Measurements from ENCODE around the gene NHS.
"Not testable (repeated sequence)": the region's sequence is repeated elsewhere in the genome, so short reads cannot be mapped to it uniquely, and the experiment has no call there.

Gene NHS

GRCh38 chrX:17549107-17549651, 174.2 kb downstream of the NHS start:
- DNase-seq (ENCODE audit: low read depth, low spot score): peak; percentile 34

GRCh38 chrX:17550011-17550410, 175.0 kb downstream of the NHS start:
- DNase-seq (ENCODE audit: low read depth, low spot score): peak; percentile 56

GRCh38 chrX:17552044-17552650, 177.1 kb downstream of the NHS start:
- DNase-seq (ENCODE audit: low read depth, low spot score): no peak

- peak; percentile 76 for DNase-seq (ENCODE audit: low read depth, low spot score)
Measured at GRCh38 chrX:17553469-17553868, 178.5 kb downstream of the NHS start.

- DNase-seq (ENCODE audit: low read depth, low spot score): no peak
Measured at GRCh38 chrX:17553961-17554482, 179.0 kb downstream of the NHS start.

- DNase-seq (ENCODE audit: low read depth, low spot score): no peak
Measured at GRCh38 chrX:17554914-17555313, 179.9 kb downstream of the NHS start.

GRCh38 chrX:17555846-17556245, 180.8 kb downstream of the NHS start:
- DNase-seq (ENCODE audit: low read depth, low spot score): no peak

GRCh38 chrX:17559728-17560379, 184.9 kb downstream of the NHS start:
- DNase-seq (ENCODE audit: low read depth, low spot score): peak; percentile 87

GRCh38 chrX:17560385-17560784, 185.4 kb downstream of the NHS start:
- DNase-seq (ENCODE audit: low read depth, low spot score): no peak

- DNase-seq (ENCODE audit: low read depth, low spot score): no peak
Measured at GRCh38 chrX:17563076-17563475, 188.1 kb downstream of the NHS start.

- peak; percentile 79 for DNase-seq (ENCODE audit: low read depth, low spot score)
Measured at GRCh38 chrX:17563515-17563914, 188.5 kb downstream of the NHS start.

- DNase-seq (ENCODE audit: low read depth, low spot score): peak; percentile 42
Measured at GRCh38 chrX:17564689-17565409, 189.8 kb downstream of the NHS start.

GRCh38 chrX:17566740-17567139, 191.7 kb downstream of the NHS start:
- no peak for DNase-seq (ENCODE audit: low read depth, low spot score)

GRCh38 chrX:17567187-17567586, 192.2 kb downstream of the NHS start:
- no peak for DNase-seq (ENCODE audit: low read depth, low spot score)

GRCh38 chrX:17567821-17568220, 192.8 kb downstream of the NHS start:
- no peak for DNase-seq (ENCODE audit: low read depth, low spot score)

- not testable (repeated sequence) for DNase-seq (ENCODE audit: low read depth, low spot score)
Measured at GRCh38 chrX:17568804-17569203, 193.8 kb downstream of the NHS start.

GRCh38 chrX:17579026-17579425, 204.0 kb downstream of the NHS start:
- DNase-seq (ENCODE audit: low read depth, low spot score): no peak

- peak; percentile 49 for DNase-seq (ENCODE audit: low read depth, low spot score)
Measured at GRCh38 chrX:17580539-17581152, 205.6 kb downstream of the NHS start.

- DNase-seq (ENCODE audit: low read depth, low spot score): no peak
Measured at GRCh38 chrX:17581641-17582040, 206.6 kb downstream of the NHS start.

GRCh38 chrX:17584248-17584681, 209.3 kb downstream of the NHS start:
- DNase-seq (ENCODE audit: low read depth, low spot score): peak; percentile 72

- DNase-seq (ENCODE audit: low read depth, low spot score): no peak
Measured at GRCh38 chrX:17585006-17585405, 210.0 kb downstream of the NHS start.

GRCh38 chrX:17587366-17587765, 212.4 kb downstream of the NHS start:
- DNase-seq (ENCODE audit: low read depth, low spot score): no peak
